HL-60 (cell line): ENCODE data around the gene ACVR2A.

Experiments
- DNase-seq, 2 experiments: peaks; one replicate each; pipeline ENCODE4 v3.0.0-alpha.2; 2010 to 2020; ENCODE audit warnings: low read depth in 1 of 2, low spot score in 1 of 2
- H3K27ac ChIP-seq: fragments of 250-450 bp; sonication (Bioruptor Pico); replicated peaks from 2 replicates; pipeline ENCODE4 v1.5.1; 2020; ENCODE audit warnings: mild to moderate bottlenecking, moderate library complexity
- H3K27me3 ChIP-seq: fragments of 250-450 bp; sonication (Bioruptor Pico); 2 replicates; pipeline ENCODE4 v1.5.1; 2021; ENCODE audit warnings: mild to moderate bottlenecking, moderate library complexity; ENCODE audit not compliant: insufficient read depth, poor library complexity, severe bottlenecking
- H3K4me3 ChIP-seq: replicated peaks from 2 replicates; pipeline ENCODE4 v1.5.1; 2011; ENCODE audit warnings: mild to moderate bottlenecking, control low read depth, low read length; ENCODE audit not compliant: insufficient read depth
- GABPA ChIP-seq: IDR thresholded peaks from 2 replicates; pipeline ENCODE4 v1.6.1; 2012; ENCODE audit warnings: low read depth
- POLR2AphosphoS5 ChIP-seq: IDR thresholded peaks from 2 replicates; pipeline ENCODE4 v1.6.1; 2012; ENCODE audit warnings: low read depth
- REST ChIP-seq: IDR thresholded peaks from 2 replicates; pipeline ENCODE4 v1.6.1; 2012; ENCODE audit warnings: low read depth; ENCODE audit not compliant: insufficient replicate concordance
- SPI1 ChIP-seq: IDR thresholded peaks from 2 replicates; pipeline ENCODE4 v1.6.1; 2012; ENCODE audit warnings: low read depth, mild to moderate bottlenecking, borderline replicate concordance
- TF ChIP-seq, protein P1 (sequence below): IDR thresholded peaks from one replicate; pipeline ENCODE4 v1.5.1; 2011; ENCODE audit warnings: low read length, control low read depth, inconsistent platforms; ENCODE audit not compliant: insufficient read depth

ACVR2A gene

DNA sequence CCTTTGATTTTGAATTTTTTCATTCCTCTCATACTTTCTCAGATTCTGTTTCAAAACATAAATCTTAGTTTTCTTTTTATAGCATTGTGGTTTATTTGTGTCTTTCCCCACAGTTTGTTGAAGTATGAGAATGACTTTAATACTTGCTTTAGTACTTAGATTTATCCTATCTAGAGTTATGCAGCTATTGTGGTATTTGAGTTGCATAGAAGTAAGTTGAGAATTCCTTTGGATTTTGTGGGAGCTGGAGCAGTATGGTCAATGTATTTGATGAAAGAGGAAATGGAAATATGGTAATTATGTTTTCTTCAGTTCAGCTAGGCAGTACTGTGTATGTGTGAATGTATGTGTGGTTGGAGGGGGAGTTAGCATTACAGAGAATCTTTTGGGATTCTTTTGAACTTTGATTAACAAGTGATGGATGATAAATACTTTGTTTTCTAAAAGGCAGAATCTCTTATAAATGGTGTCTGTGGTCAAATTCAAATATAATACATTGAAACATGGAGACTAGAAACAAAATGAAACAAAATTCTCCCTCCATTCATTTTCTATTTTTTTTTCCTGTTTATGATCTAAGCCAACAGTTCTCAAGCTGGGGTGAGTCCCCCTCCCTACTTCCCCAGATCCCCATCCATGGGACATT is 3.0 kb downstream of the ACVR2A start:
- H3K4me3 ChIP-seq = no peak overlapping the region
- TF ChIP-seq SPI1 = no peak
- no peak for TF ChIP-seq REST
- TF ChIP-seq GABPA = no peak
- TF ChIP-seq, protein P1, sequence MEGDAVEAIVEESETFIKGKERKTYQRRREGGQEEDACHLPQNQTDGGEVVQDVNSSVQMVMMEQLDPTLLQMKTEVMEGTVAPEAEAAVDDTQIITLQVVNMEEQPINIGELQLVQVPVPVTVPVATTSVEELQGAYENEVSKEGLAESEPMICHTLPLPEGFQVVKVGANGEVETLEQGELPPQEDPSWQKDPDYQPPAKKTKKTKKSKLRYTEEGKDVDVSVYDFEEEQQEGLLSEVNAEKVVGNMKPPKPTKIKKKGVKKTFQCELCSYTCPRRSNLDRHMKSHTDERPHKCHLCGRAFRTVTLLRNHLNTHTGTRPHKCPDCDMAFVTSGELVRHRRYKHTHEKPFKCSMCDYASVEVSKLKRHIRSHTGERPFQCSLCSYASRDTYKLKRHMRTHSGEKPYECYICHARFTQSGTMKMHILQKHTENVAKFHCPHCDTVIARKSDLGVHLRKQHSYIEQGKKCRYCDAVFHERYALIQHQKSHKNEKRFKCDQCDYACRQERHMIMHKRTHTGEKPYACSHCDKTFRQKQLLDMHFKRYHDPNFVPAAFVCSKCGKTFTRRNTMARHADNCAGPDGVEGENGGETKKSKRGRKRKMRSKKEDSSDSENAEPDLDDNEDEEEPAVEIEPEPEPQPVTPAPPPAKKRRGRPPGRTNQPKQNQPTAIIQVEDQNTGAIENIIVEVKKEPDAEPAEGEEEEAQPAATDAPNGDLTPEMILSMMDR = no peak
- TF ChIP-seq POLR2AphosphoS5 = no peak
- no peak for DNase-seq

GRCh38 chr2:147850838-147851237 is 6.0 kb downstream of the ACVR2A start:
- no peak for TF ChIP-seq REST
- TF ChIP-seq, protein P1 = no peak
- no peak for TF ChIP-seq GABPA
- TF ChIP-seq SPI1 = no peak
- TF ChIP-seq POLR2AphosphoS5 = no peak
- H3K4me3 ChIP-seq = no peak overlapping the region
- no peak overlapping the region for H3K27ac ChIP-seq
- no peak for DNase-seq
- H3K27me3 ChIP-seq = peaks cover 7% of the 10 kb centered on the region

More for the DNA sequence above, 3.0 kb downstream of the ACVR2A start:
- H3K27ac ChIP-seq = no peak overlapping the region
- peaks cover 15% of the 10 kb centered on the region for H3K27me3 ChIP-seq

- Histone ChIP-seq H3K27me3 (peaks cover 10% of the 10 kb centered on the region), H3K27ac (no peak overlapping the region), H3K4me3 (no peak overlapping the region)
- TF ChIP-seq, protein P1 = no peak
- DNase-seq = no peak
Measured at GRCh38 chr2:147851244-147851930, 6.6 kb downstream of the ACVR2A start.
